ENCODE data around the gene ZNF76.

ZNF76 gene

DNA sequence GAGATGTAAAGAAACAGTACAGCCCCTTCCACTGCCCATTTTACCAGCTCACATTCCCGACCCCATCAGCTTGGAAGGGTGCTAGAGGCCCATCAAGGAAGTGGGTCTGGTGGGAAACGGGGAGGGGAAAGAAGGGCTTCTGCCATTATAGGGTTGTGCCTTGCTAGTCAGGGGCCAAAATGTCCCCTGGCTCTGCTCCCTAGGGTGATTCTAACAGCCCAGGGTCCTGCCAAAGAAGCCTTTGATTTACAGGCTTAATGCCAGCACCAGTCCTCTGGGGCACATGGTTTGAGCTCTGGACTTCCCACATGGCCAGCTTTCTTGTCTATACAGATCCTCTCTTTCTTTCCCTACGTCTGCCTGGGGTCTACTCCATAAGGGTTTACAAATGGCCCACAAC lies 10.6 kb upstream of the ZNF76 start:
- no peak overlapping the region for H3K4me3 ChIP-seq (ENCODE audit: low read depth in 1 of 2, low read length in 1 of 2)
- H3K4me1 ChIP-seq (ENCODE audit: control insufficient read depth in 1 of 2, insufficient read depth in 1 of 2, low read depth in 1 of 2, low read length in 1 of 2), result no peaks in the 10 kb centered on the region
- TF ChIP-seq, protein P1, sequence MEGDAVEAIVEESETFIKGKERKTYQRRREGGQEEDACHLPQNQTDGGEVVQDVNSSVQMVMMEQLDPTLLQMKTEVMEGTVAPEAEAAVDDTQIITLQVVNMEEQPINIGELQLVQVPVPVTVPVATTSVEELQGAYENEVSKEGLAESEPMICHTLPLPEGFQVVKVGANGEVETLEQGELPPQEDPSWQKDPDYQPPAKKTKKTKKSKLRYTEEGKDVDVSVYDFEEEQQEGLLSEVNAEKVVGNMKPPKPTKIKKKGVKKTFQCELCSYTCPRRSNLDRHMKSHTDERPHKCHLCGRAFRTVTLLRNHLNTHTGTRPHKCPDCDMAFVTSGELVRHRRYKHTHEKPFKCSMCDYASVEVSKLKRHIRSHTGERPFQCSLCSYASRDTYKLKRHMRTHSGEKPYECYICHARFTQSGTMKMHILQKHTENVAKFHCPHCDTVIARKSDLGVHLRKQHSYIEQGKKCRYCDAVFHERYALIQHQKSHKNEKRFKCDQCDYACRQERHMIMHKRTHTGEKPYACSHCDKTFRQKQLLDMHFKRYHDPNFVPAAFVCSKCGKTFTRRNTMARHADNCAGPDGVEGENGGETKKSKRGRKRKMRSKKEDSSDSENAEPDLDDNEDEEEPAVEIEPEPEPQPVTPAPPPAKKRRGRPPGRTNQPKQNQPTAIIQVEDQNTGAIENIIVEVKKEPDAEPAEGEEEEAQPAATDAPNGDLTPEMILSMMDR (IDR thresholded peaks at IDR 0.05), result no peak
- no peaks in the 10 kb centered on the region for H3K9me3 ChIP-seq
- no peak overlapping the region for H3K27ac ChIP-seq
- H3K27me3 ChIP-seq, result no peaks in the 10 kb centered on the region
- H3K36me3 ChIP-seq, result no peaks in the 10 kb centered on the region

DNA sequence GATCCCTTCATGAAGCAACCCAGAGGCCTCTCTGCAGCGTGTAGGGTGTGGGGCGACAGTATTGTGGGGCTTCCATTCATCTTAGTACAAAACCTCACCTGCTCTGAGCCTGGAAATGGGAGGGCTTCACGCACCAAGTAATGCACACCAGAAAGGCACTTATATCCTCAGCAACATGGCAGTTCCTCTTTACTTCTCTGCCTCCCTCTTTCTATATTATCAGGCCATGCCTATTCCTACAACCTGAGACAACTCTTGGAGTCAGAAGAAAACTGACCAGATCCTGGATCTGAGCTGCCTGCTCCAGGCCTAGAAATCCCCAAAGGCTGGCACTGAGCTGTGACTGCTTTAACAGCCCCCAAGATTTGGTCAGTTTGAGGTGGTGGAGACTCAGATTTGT lies 7.6 kb upstream of the ZNF76 start:
- H3K4me1 ChIP-seq (ENCODE audit: control insufficient read depth in 1 of 2, insufficient read depth in 1 of 2, low read depth in 1 of 2, low read length in 1 of 2), result peaks cover 0 to under 1% of the 10 kb centered on the region in 2 experiments
- no peak overlapping the region for H3K27ac ChIP-seq
- no peaks in the 10 kb centered on the region for H3K36me3 ChIP-seq
- no peak overlapping the region for H3K4me3 ChIP-seq (ENCODE audit: low read depth in 1 of 2, low read length in 1 of 2)
- H3K27me3 ChIP-seq, result no peaks in the 10 kb centered on the region
- TF ChIP-seq, protein P1 (IDR thresholded peaks at IDR 0.05), result no peak
- H3K9me3 ChIP-seq, result no peaks in the 10 kb centered on the region

DNA sequence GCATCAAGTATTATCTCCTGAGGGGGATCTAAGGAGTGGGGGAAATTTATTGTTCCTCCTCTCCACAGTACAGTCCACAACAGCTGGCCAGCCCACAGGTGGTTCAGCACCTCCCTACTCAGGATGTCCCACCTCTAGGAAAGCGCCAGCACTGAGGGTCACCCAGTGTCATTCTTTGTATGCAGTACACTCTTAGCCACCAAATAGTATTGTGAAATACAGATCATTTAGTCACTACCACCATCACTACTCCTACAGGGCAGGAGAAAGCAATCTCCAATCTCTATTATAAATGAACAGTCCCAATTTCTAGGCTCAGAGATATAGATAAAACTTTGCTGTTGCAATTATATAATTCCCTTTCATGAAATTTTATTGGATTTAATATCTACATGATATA lies 6.3 kb upstream of the ZNF76 start:
- TF ChIP-seq, protein P1 (IDR thresholded peaks at IDR 0.05), result no peak
- no peak overlapping the region for H3K27ac ChIP-seq
- peaks cover 8 to 10% of the 10 kb centered on the region in 2 experiments for H3K4me1 ChIP-seq (ENCODE audit: control insufficient read depth in 1 of 2, insufficient read depth in 1 of 2, low read depth in 1 of 2, low read length in 1 of 2)
- no peak overlapping the region for H3K4me3 ChIP-seq (ENCODE audit: low read depth in 1 of 2, low read length in 1 of 2)
- H3K27me3 ChIP-seq, result no peaks in the 10 kb centered on the region
- H3K9me3 ChIP-seq, result no peaks in the 10 kb centered on the region
- no peaks in the 10 kb centered on the region for H3K36me3 ChIP-seq

DNA sequence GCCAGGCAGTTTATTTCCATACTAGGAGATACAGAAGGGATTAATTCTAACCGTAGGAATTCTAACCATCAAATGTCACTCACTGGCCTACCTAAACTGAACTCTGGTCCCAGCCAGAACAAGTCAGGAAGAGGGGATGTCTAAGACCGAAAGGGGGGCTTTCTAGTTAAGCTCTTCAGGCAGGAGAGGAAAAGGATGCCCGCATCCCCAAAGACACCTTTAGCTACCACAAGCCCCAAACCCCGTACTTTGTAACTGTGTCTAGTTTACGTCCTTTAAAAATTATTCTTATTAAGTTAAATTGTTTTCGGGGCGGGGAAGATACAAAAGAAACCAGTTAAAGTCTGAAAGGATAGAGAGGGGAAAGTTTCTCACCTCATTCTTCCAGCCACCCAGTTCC lies 1.2 kb upstream of the ZNF76 start:
- Histone ChIP-seq H3K27ac (no peak overlapping the region), H3K27me3 (no peaks in the 10 kb centered on the region), H3K4me1 (ENCODE audit: control insufficient read depth in 1 of 2, insufficient read depth in 1 of 2, low read depth in 1 of 2, low read length in 1 of 2) (peaks cover 27 to 32% of the 10 kb centered on the region in 2 experiments), H3K9me3 (no peaks in the 10 kb centered on the region), H3K36me3 (no peaks in the 10 kb centered on the region), H3K4me3 (ENCODE audit: low read depth in 1 of 2, low read length in 1 of 2) (peak overlapping the region; percentile 87 to 96)
- TF ChIP-seq, protein P1 (IDR thresholded peaks at IDR 0.05), result no peak

DNA sequence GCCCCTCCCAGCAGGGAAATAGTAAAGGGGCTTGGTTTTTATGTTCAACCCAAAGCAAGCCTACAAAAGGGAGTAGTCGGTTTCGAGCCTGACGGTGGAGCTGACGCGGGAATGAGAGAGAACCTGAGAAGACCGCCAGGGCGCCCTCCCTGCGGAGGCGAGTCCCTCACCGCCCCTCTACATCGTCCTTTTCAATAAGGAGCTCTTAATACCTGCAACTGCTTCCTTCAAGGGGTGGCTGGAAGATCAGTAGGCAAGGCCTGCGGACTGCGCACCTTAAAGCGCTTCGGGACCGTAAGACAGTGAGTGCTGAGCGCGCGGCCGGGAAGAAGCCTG lies 709 bp upstream of the ZNF76 start:
- Histone ChIP-seq H3K4me1 (ENCODE audit: control insufficient read depth in 1 of 2, insufficient read depth in 1 of 2, low read depth in 1 of 2, low read length in 1 of 2) (peaks cover 27 to 32% of the 10 kb centered on the region in 2 experiments), H3K4me3 (ENCODE audit: low read depth in 1 of 2, low read length in 1 of 2) (peak overlapping the region; percentile 87 to 96), H3K36me3 (no peaks in the 10 kb centered on the region), H3K9me3 (no peaks in the 10 kb centered on the region), H3K27ac (peak overlapping the region; percentile 85), H3K27me3 (no peaks in the 10 kb centered on the region)
- TF ChIP-seq, protein P1 (IDR thresholded peaks at IDR 0.05), result no peak

All from neutrophil (primary cell).